Mesenchymal stem cell (in vitro differentiated cells and primary cell): ENCODE measurements around the gene CDK3.
"Not testable (repeated sequence)": the region's sequence is repeated elsewhere in the genome, so short reads cannot be mapped to it uniquely, and the experiment has no call there.

ENCODE experiments used
- DNase-seq: peaks from one replicate; pipeline ENCODE4 v3.0.0-alpha.2; 2013
- H2AFZ ChIP-seq: one replicate; pipeline ENCODE4 v1.6.1; 2013; ENCODE audit warnings: low read depth, mild to moderate bottlenecking, control low read depth, inconsistent platforms, low read length, moderate library complexity
- H2AK5ac ChIP-seq: 2 replicates; pipeline ENCODE4 v1.6.1; 2013; ENCODE audit warnings: low read length, moderate library complexity, mild to moderate bottlenecking, inconsistent platforms; ENCODE audit not compliant: severe bottlenecking
- H2BK120ac ChIP-seq: one replicate; pipeline ENCODE4 v1.6.1; 2013; ENCODE audit warnings: low read depth, mild to moderate bottlenecking, inconsistent platforms, low read length, moderate library complexity
- H2BK12ac ChIP-seq, 2 experiments: one replicate each; pipeline ENCODE4 v1.6.1; 2013; ENCODE audit warnings: inconsistent platforms in 2 of 2, low read length in 2 of 2, mild to moderate bottlenecking in 2 of 2, moderate library complexity in 2 of 2, control low read depth in 1 of 2
- H2BK15ac ChIP-seq: one replicate; pipeline ENCODE4 v1.6.1; 2013; ENCODE audit warnings: mild to moderate bottlenecking, low read depth, inconsistent platforms; ENCODE audit not compliant: poor library complexity, severe bottlenecking
- H2BK5ac ChIP-seq: 2 replicates; pipeline ENCODE4 v1.6.1; 2013; ENCODE audit warnings: low read depth, mild to moderate bottlenecking, low read length, control low read depth, inconsistent platforms; ENCODE audit not compliant: poor library complexity, severe bottlenecking
- H3K14ac ChIP-seq, 2 experiments: one replicate each; pipeline ENCODE4 v1.6.1; 2013; ENCODE audit warnings: inconsistent platforms in 2 of 2, low read length in 2 of 2, control low read depth in 1 of 2, mild to moderate bottlenecking in 1 of 2, moderate library complexity in 1 of 2
- H3K18ac ChIP-seq, 2 experiments: one replicate each; pipeline ENCODE4 v1.6.1; 2013; ENCODE audit warnings: inconsistent platforms in 2 of 2, low read length in 2 of 2, control low read depth in 1 of 2, low read depth in 1 of 2, mild to moderate bottlenecking in 1 of 2
- H3K23ac ChIP-seq, 2 experiments: one replicate each; pipeline ENCODE4 v1.6.1; 2013; ENCODE audit warnings: inconsistent platforms in 2 of 2, low read length in 2 of 2, mild to moderate bottlenecking in 2 of 2, moderate library complexity in 2 of 2, control low read depth in 1 of 2
- H3K27ac ChIP-seq: 2 replicates; pipeline ENCODE4 v1.5.1; 2013; ENCODE audit warnings: mild to moderate bottlenecking, moderate library complexity, low read length, control low read depth, inconsistent platforms; ENCODE audit not compliant: poor library complexity, severe bottlenecking
- H3K27me3 ChIP-seq, 2 experiments: 2 replicates each; pipeline versions ENCODE4 v1.6.1 to v1.7.0; 2013; ENCODE audit warnings: low read length in 2 of 2, mild to moderate bottlenecking in 2 of 2, moderate library complexity in 2 of 2, control low read depth in 1 of 2, inconsistent platforms in 1 of 2; ENCODE audit not compliant: control insufficient read depth in 1 of 2, insufficient read depth in 1 of 2
- H3K36me3 ChIP-seq, 2 experiments: 2 replicates each; pipeline versions ENCODE4 v1.6.1 to v1.7.0; 2013; ENCODE audit warnings: low read length in 2 of 2, control low read depth in 1 of 2, inconsistent platforms in 1 of 2, low read depth in 1 of 2, mild to moderate bottlenecking in 1 of 2; ENCODE audit not compliant: insufficient read depth in 2 of 2, control insufficient read depth in 1 of 2
- H3K4ac ChIP-seq, 2 experiments: one replicate each; pipeline ENCODE4 v1.6.1; 2013; ENCODE audit warnings: inconsistent platforms in 2 of 2, low read length in 2 of 2, mild to moderate bottlenecking in 2 of 2, moderate library complexity in 2 of 2, control low read depth in 1 of 2, low read depth in 1 of 2
- H3K4me1 ChIP-seq: 2 replicates; pipeline ENCODE4 v1.6.1; 2013; ENCODE audit warnings: low read depth, low read length, control low read depth; ENCODE audit not compliant: control insufficient read depth, insufficient read depth
- H3K4me2 ChIP-seq: 2 replicates; pipeline ENCODE4 v1.6.1; 2013; ENCODE audit warnings: low read length, mild to moderate bottlenecking, inconsistent platforms; ENCODE audit not compliant: poor library complexity, severe bottlenecking
- H3K4me3 ChIP-seq, 2 experiments: 2 replicates each; pipeline versions ENCODE4 v1.5.1 to v1.7.0; 2013; ENCODE audit warnings: low read length in 2 of 2, mild to moderate bottlenecking in 2 of 2, control low read depth in 1 of 2, low read depth in 1 of 2; ENCODE audit not compliant: insufficient read depth in 1 of 2
- H3K79me1 ChIP-seq: replicated peaks from 2 replicates; pipeline ENCODE4 v1.6.1; 2013; ENCODE audit warnings: mild to moderate bottlenecking, control low read depth, low read length, inconsistent platforms; ENCODE audit not compliant: poor library complexity, severe bottlenecking
- H3K9ac ChIP-seq: 2 replicates; pipeline ENCODE4 v1.7.0; 2013; ENCODE audit warnings: mild to moderate bottlenecking, low read length, moderate library complexity
- H3K9me3 ChIP-seq: 2 replicates; pipeline ENCODE4 v1.7.0; 2013; ENCODE audit warnings: mild to moderate bottlenecking, low read length; ENCODE audit not compliant: control insufficient read depth
- H4K8ac ChIP-seq: one replicate; pipeline ENCODE4 v1.6.1; 2013; ENCODE audit warnings: inconsistent platforms, mild to moderate bottlenecking, low read length, moderate library complexity
- H4K91ac ChIP-seq: one replicate; pipeline ENCODE4 v1.6.1; 2013; ENCODE audit warnings: mild to moderate bottlenecking, low read length, inconsistent platforms
- WGBS: methylation state at CpG from one replicate; pipeline ENCODE4 v1.1.7; 2013; ENCODE audit warnings: mixed read lengths; 5-methylcytosine and 5-hydroxymethylcytosine counted together

CDK3 gene

GRCh38 chr17:75970626-75971025 lies 30.0 kb upstream of the CDK3 start:
- Histone ChIP-seq H3K14ac (no peak overlapping the region), H3K4me1 (peaks cover 1% of the 10 kb centered on the region), H3K23ac (no peak overlapping the region), H3K4me3 (no peak overlapping the region), H3K36me3 (peaks cover 13 to 44% of the 10 kb centered on the region in 2 experiments), H3K27me3 (no peaks in the 10 kb centered on the region), H3K4me2 (no peak overlapping the region), H2AK5ac (no peak overlapping the region), H3K4ac (no peak overlapping the region), H3K9me3 (no peaks in the 10 kb centered on the region), H2AFZ (no peak overlapping the region), H2BK15ac (no peak overlapping the region), H3K18ac (no peak overlapping the region), H3K79me1 (peaks cover 10% of the 10 kb centered on the region), H2BK120ac (no peak overlapping the region), H2BK5ac (no peak overlapping the region), H2BK12ac (no peak overlapping the region), H3K27ac (no peak overlapping the region), H4K8ac (no peak overlapping the region), H4K91ac (no peak overlapping the region), H3K9ac (no peak overlapping the region)
- WGBS, result 92% methylated on average over 7 of the region's 7 CpGs
- no peak for DNase-seq

GRCh38 chr17:75975187-75975586 lies 25.5 kb upstream of the CDK3 start:
- not testable (repeated sequence) for H3K4me1 ChIP-seq, H2AK5ac ChIP-seq, H4K91ac ChIP-seq, H2AFZ ChIP-seq, H3K4me2 ChIP-seq, H3K9me3 ChIP-seq, H3K79me1 ChIP-seq, H3K23ac ChIP-seq, H2BK15ac ChIP-seq, H3K27ac ChIP-seq, H2BK5ac ChIP-seq, DNase-seq, H3K27me3 ChIP-seq, H2BK12ac ChIP-seq, H3K4ac ChIP-seq, H3K18ac ChIP-seq, H3K14ac ChIP-seq, H4K8ac ChIP-seq, H2BK120ac ChIP-seq
- Histone ChIP-seq H3K4me3 (peak overlapping the region in 1 of 2 experiments; percentile 68), H3K9ac (peak overlapping the region; percentile 80), H3K36me3 (peaks cover 17 to 39% of the 10 kb centered on the region in 2 experiments)
- 98% methylated on average over 6 of the region's 6 CpGs for WGBS

DNA sequence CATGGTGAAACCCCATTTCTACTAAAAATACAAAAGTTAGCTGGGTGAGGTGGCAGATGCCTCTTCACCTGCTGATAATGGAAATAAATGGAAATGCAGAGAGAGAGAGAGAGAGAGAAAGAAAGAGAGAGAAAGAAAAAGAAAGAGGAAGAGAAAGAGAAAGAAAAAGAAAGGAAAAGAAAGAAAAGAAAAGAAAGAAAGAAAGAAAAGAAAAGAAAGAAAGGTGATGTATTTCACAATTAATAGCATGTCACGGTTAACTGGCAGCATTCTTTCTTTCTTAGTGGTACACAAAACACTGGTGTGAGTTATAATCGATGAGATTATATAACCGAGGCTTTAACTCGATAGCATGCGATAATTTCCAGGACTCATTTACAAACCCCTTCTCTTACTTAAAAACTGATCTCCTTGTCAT lies 24.9 kb upstream of the CDK3 start:
- no peak overlapping the region for H3K27ac ChIP-seq

GRCh38 chr17:75976175-75976848 lies 24.3 kb upstream of the CDK3 start:
- WGBS, result 90% methylated on average over 9 of the region's 9 CpGs
- Histone ChIP-seq H4K8ac (no peak overlapping the region), H2AFZ (no peak overlapping the region)

More for the DNA sequence above, 24.9 kb upstream of the CDK3 start:
- no peak overlapping the region for H3K4ac ChIP-seq
- no peak overlapping the region for H2BK120ac ChIP-seq
- H3K27me3 ChIP-seq, result no peaks in the 10 kb centered on the region
- DNase-seq, result no peak
- no peak overlapping the region for H2AK5ac ChIP-seq
- H4K8ac ChIP-seq, result no peak overlapping the region
- H3K9me3 ChIP-seq, result no peaks in the 10 kb centered on the region
- H3K79me1 ChIP-seq, result peaks cover 15% of the 10 kb centered on the region
- peak overlapping the region; percentile 80 for H3K9ac ChIP-seq
- H3K36me3 ChIP-seq, result peaks cover 17 to 34% of the 10 kb centered on the region in 2 experiments
- no peak overlapping the region for H3K4me2 ChIP-seq
- H3K4me3 ChIP-seq, result peak overlapping the region in 1 of 2 experiments; percentile 68
- H2BK5ac ChIP-seq, result no peak overlapping the region
- no peak overlapping the region for H3K18ac ChIP-seq
- no peak overlapping the region for H3K23ac ChIP-seq
- H2AFZ ChIP-seq, result no peak overlapping the region
- peaks cover 4% of the 10 kb centered on the region for H3K4me1 ChIP-seq
- 100% methylated on average over 4 of the region's 5 CpGs for WGBS
- H2BK15ac ChIP-seq, result no peak overlapping the region
- H4K91ac ChIP-seq, result no peak overlapping the region
- no peak overlapping the region for H2BK12ac ChIP-seq
- no peak overlapping the region for H3K14ac ChIP-seq

More at GRCh38 chr17:75976175-75976848, 24.3 kb upstream of the CDK3 start:
- no peak overlapping the region for H3K27ac ChIP-seq
- peak overlapping the region; percentile 45 for H3K4me2 ChIP-seq
- no peak overlapping the region for H3K23ac ChIP-seq
- H2BK120ac ChIP-seq, result no peak overlapping the region
- H4K91ac ChIP-seq, result no peak overlapping the region
- H2BK5ac ChIP-seq, result no peak overlapping the region
- H3K14ac ChIP-seq, result no peak overlapping the region
- no peak for DNase-seq
- H2BK12ac ChIP-seq, result no peak overlapping the region
- H2AK5ac ChIP-seq, result no peak overlapping the region
- H3K36me3 ChIP-seq, result peaks cover 16 to 30% of the 10 kb centered on the region in 2 experiments
- peak overlapping the region in 1 of 2 experiments; percentile 68 for H3K4me3 ChIP-seq
- no peaks in the 10 kb centered on the region for H3K9me3 ChIP-seq
- H2BK15ac ChIP-seq, result no peak overlapping the region
- H3K79me1 ChIP-seq, result peaks cover 16% of the 10 kb centered on the region
- H3K9ac ChIP-seq, result peak overlapping the region; percentile 80
- H3K4ac ChIP-seq, result no peak overlapping the region
- no peak overlapping the region for H3K18ac ChIP-seq
- H3K4me1 ChIP-seq, result peaks cover 4% of the 10 kb centered on the region
- H3K27me3 ChIP-seq, result no peaks in the 10 kb centered on the region
